ENCODE data around the gene FAM200A.
"Not testable (repeated sequence)": the region's sequence is repeated elsewhere in the genome, so short reads cannot be mapped to it uniquely, and the experiment has no call there.

The FAM200A gene

DNA sequence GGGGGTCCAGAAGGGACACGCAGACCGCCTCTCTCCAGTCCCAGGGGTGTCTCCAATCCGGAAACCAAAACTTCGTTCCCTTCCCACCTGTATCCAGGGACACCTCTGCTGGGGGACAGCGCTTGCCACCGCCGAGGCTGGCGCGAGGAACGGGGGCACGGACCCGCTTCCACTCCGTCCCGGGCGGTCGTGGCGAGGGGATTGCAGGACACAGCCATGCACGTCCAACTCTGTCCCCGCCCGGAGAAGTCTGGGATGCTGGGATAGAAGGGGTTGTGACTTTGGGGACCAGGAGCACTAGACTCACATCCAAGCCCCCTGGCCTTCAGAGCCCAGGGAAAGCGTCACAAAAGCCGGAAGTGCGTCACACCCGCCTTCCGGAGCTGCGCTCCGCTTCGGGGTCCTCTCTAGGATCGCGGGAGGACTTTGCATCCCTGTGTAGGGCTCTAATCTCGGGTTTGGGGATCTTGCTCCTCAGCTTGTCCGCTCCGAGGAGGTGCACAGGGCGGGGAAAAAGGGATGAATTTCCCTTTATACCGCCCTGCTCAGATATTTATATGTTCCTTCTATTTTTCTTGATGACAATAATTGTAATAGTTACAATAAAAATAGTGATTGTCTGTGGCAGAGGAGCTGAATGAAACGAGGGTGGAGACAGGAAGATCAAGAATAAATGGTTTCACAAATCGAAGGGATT is at the start of gene FAM200A:
TSS of gene FAM200A (minus strand) at position 348 of the 697 bp plus-strand sequence. CDS start 3,707 bp downstream, outside the sequence.
- peak; percentile 89 for DNase-seq (ENCODE audit: low read depth)

DNA sequence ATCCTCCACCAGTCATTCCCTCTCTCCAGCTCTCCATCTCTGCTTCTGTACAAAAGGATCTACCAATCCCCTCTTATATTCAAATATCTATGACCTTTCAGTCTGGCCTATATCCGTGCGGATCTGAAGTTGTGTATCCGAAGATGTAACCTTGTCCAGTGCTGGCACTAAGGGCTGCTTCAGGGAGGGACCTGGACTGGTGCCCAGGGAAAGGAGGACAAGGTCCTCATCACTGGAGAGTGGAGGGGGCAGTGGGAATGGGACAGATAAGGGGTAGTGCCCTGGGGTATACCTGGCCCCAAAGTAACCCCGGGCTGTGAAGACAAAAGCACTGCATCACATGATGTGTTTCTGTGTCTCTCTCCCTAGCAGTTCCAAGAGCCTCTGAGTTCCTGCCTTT is 47.9 kb upstream of the FAM200A start:
- DNase-seq (ENCODE audit: low read depth): no peak

GRCh38 chr7:99597762-99598501 is 46.0 kb upstream of the FAM200A start, which contains the start of gene TMEM225B:
Gene TMEM225B, plus strand, starts transcription at chr7:99598267. Its CDS starts 6,122 bp downstream, at chr7:99604389.
- no peak for DNase-seq (ENCODE audit: low read depth)

DNA sequence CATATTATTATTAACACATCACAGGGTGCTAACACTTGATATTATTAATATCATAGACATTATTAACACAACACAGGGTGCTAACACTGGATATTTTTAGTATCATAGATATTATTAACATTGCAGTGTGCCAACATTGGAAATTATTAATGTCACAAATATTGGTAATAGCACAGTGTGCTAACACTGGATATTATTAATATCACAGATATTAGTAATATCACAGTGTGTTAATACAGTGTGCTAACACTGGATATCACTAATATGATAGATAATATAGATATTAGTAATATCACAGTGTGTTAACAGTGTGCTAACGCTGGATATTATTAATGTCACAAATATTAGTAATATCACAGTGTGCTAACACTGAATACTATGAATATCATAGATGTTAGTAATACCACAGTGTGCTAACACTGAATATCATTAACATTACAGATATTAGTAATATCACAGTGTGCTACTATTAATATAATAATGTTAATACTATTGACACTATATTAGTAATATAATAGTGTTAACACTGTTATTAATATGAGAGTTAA is 44.6 kb upstream of the FAM200A start:
- no peak for DNase-seq (ENCODE audit: low read depth)

DNA sequence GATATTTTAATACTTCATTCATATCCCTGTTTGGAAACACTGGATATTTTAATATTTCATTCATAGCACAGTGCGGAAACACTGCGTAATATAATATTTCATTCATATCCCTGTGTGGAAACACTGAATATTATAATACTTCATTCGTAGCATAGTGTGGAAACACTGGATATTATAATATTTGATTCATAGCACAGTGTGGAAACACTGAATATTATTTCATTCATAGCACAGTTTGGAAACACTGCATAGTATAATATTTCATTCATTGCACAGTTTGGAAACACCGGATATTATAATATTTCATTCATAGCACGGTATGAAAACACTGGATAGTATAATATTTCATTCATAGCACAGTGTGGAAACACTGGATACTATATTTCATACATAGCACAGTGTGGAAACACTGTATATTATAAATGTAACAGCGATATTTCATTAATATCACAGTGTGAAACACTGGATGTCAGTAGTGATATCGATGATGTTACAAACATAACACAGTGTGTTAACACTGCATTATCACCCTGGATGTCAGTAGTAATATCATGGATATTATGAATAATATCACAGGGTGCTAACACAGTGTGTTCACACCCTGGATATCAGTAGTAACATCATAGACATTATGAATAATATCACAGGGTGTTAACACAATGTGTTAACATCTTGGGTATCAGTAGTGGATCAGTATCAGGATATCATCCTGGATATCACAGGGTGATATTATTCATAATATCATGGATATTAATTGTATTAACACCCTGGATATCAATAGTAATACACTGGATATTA is 43.2 kb upstream of the FAM200A start:
- DNase-seq (ENCODE audit: low read depth): no peak

DNA sequence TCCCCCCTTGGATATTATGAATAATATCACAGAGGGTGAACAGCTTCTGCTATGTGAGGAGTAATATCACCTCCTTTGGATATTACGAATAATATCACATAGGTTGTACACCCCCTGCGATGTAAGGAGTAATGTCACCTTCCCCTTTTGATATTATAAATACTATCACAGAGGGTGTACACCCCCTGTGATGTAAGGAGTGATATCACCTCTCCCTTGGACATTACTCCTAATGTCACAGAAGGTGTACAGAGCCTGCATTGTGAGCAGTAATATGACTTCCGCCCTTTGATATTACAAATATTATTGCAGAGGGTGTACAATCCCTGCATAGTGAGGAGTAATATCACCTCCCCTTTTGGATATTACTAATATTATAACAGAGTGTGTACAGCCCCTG is 37.0 kb upstream of the FAM200A start:
- DNase-seq (ENCODE audit: low read depth): no peak

- DNase-seq (ENCODE audit: low read depth): not testable (repeated sequence)
These were observed 28.9 kb upstream of the FAM200A start for GRCh38 chr7:99580778-99581332.

- peak; percentile 44 for DNase-seq (ENCODE audit: low read depth)
These were observed 28.3 kb upstream of the FAM200A start for GRCh38 chr7:99579956-99580777.

- no peak for DNase-seq (ENCODE audit: low read depth)
These were observed 27.5 kb upstream of the FAM200A start for GRCh38 chr7:99579281-99579955.

- no peak for DNase-seq (ENCODE audit: low read depth)
These were observed 24.3 kb upstream of the FAM200A start for GRCh38 chr7:99576251-99576650.

DNA sequence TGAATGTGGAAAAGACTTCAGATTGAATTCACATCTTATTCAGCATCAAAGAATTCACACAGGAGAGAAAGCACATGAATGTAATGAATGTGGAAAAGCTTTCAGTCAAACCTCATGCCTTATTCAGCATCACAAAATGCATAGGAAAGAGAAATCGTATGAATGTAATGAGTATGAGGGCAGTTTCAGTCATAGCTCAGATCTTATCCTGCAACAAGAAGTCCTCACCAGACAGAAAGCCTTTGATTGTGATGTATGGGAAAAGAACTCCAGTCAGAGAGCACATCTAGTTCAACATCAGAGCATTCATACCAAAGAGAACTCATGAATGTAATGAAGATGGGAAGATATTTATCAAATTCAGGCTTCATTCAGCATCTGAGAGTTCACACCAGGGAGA is 21.3 kb upstream of the FAM200A start:
- no peak for DNase-seq (ENCODE audit: low read depth)

DNA sequence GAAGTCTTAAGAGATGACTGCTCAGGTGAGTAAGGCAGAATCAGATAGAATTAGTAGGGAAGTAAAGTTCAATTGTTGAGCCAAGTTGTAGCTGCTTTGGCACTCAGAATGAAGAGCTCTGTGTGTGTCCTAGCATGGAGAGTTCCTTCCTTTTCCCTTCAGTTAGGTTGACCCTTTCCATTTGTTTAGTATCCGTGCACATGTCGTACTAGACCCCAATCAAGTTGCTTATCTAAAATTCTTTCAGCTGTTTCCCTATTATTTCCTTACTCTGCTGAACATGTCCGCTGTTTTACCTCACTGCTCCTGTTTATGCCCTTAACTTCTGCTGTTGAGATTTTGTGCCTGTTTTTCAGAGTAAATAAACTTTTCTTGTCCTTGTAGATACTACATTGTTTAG is 19.9 kb upstream of the FAM200A start:
- DNase-seq (ENCODE audit: low read depth): no peak

DNA sequence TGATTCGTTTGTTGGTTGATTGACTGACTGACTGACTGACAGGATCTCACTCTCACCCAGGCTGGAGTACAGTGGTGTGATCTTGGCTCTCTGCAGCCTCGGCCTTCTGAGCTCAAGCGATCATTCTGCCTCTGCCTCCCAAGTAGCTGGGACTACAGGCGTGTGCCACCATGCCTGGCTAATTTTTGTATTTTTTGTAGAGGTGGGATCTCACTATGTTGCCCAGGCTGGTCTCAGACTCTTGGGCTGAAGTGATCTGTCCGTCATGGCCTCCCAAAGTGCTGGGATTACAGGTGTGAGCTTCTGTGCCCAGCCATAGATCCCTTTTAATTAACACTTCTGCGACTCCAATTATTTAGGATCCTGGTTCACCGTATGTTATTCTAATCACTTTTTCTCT is 16.9 kb upstream of the FAM200A start:
- DNase-seq (ENCODE audit: low read depth): not testable (repeated sequence)

GRCh38 chr7:99563650-99564049 is 11.7 kb upstream of the FAM200A start:
- DNase-seq (ENCODE audit: low read depth): peak; percentile 92

- DNase-seq (ENCODE audit: low read depth): peak; percentile 99
These were observed 10.9 kb upstream of the FAM200A start for GRCh38 chr7:99562832-99563231.

DNA sequence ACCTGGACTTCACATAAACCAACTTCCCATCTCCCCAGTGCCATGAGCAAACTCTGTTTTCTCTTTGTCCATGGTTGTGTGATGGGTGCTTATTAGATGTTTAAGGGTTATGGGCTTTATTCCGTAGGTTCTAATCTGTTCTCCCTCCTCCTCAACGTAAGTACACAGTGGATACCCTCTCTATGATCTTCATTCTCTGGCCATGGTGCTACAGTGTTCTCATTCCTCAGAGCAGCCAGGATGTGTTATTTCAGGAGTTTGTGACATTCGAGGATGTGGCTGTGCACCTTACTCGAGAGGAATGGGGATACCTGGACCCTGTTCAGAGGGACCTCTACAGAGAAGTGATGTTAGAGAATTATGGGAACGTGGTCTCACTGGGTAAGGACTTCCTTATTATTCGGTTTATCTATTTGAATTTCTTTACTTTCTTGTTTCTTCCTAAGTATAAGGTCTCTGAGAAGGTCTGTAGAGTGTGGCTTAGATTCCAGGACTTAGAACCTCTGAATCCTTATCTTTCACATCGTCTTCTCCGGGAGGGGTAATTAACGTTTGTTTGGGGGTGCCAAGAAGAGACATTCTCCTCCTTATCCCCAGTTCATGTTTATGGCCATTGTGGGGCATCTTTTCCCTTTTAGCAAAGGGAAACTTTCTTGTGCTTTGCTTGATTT is 10.3 kb upstream of the FAM200A start:
- DNase-seq (ENCODE audit: low read depth): no peak

- DNase-seq (ENCODE audit: low read depth): no peak
These were observed 9.8 kb upstream of the FAM200A start for GRCh38 chr7:99561737-99562051.

DNA sequence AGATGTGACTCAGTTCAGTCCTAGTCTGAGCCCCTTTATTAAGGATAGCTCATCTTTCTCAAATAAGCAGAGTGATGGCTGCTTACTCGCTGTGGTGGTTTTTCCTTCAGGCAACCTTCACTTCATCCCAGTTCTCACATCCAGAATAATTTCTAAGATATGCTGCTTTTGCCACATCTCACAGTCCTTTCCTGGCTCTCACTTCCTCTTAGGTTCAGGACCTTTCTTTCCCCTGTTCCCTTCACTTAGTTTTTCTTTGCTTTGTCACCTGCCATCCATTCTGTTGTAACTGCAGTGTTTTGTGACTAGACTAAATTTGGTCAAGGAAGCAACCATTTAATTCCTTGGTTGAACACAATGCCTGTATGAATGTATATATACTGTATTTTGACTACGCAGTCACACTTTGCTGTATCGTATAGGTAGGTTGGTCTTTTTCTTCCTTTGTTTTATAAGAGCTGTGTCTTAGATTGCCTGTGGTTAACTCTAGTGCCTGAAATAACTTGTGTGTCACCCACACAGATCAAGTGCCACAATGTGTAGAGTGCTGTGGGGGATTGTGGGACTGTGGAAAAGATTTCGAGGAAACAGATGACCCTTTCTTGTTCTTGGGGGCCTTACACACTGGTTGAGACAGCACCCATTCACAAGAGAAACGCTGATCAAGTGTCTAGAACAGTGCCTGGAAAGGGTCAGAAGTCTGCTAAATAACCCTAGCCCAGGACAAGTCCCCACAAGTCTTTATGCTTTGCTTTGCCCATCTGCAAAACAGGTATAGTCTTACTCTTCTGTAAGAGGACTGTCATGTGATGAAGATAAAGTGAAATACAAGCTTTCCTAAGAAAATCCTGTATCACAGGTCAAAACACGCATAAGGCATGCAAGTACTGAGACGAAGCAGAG is 9.2 kb upstream of the FAM200A start:
- no peak for DNase-seq (ENCODE audit: low read depth)
